NT2/D1 (cell line): ENCODE results near the gene SYT11.

Source experiments
- SUZ12 ChIP-seq: IDR thresholded peaks from 2 replicates; pipeline ENCODE4 v1.6.1; 2011; ENCODE audit not compliant: insufficient read length, insufficient read depth; ENCODE audit errors: extremely low read depth
- YY1 ChIP-seq: IDR thresholded peaks from 2 replicates; pipeline ENCODE4 v1.6.1; 2011; ENCODE audit not compliant: insufficient read length, insufficient read depth
- ZNF274 ChIP-seq: IDR thresholded peaks from 2 replicates; pipeline ENCODE4 v1.6.1; 2011; ENCODE audit warnings: mild to moderate bottlenecking, low read depth, low read length

- TF ChIP-seq YY1 (no peak), SUZ12 (no peak), ZNF274 (no peak)
These were observed 31.9 kb upstream of the SYT11 start for GRCh38 chr1:155827450-155827849.
